ENCODE data around the gene GRID1.
"Not testable (repeated sequence)": the region's sequence is repeated elsewhere in the genome, so short reads cannot be mapped to it uniquely, and the experiment has no call there.

The GRID1 gene

GRCh38 chr10:86048571-86048970 lies 318.0 kb downstream of the GRID1 start:
- DNase-seq = no peak

GRCh38 chr10:86047588-86047987 lies 319.0 kb downstream of the GRID1 start:
- no peak for DNase-seq

- no peak for DNase-seq
Measured at GRCh38 chr10:86046845-86047460, 319.6 kb downstream of the GRID1 start.

GRCh38 chr10:86045896-86046295 lies 320.7 kb downstream of the GRID1 start:
- DNase-seq = no peak

- no peak for DNase-seq
Measured at GRCh38 chr10:86044029-86044428, 322.6 kb downstream of the GRID1 start.

- DNase-seq = no peak
Measured at GRCh38 chr10:86043236-86043635, 323.4 kb downstream of the GRID1 start.

- DNase-seq = no peak
Measured at GRCh38 chr10:86042161-86042560, 324.4 kb downstream of the GRID1 start.

GRCh38 chr10:86041116-86041515 lies 325.5 kb downstream of the GRID1 start:
- DNase-seq = no peak

GRCh38 chr10:86038371-86038770 lies 328.2 kb downstream of the GRID1 start:
- DNase-seq = no peak

- DNase-seq = no peak
Measured at GRCh38 chr10:86037096-86037495, 329.5 kb downstream of the GRID1 start.

GRCh38 chr10:86036544-86036831 lies 330.1 kb downstream of the GRID1 start:
- no peak for DNase-seq

GRCh38 chr10:86035791-86036543 lies 330.6 kb downstream of the GRID1 start:
- DNase-seq = no peak

- no peak for DNase-seq
Measured at GRCh38 chr10:86034710-86035109, 331.9 kb downstream of the GRID1 start.

- no peak for DNase-seq
Measured at GRCh38 chr10:86033581-86033980, 333.0 kb downstream of the GRID1 start.

- DNase-seq = not testable (repeated sequence)
Measured at GRCh38 chr10:86032087-86032486, 334.5 kb downstream of the GRID1 start.

GRCh38 chr10:86030312-86030711 lies 336.3 kb downstream of the GRID1 start:
- no peak for DNase-seq

- DNase-seq = no peak
Measured at GRCh38 chr10:86027346-86027745, 339.2 kb downstream of the GRID1 start.

- DNase-seq = no peak
Measured at GRCh38 chr10:86025509-86025908, 341.1 kb downstream of the GRID1 start.

GRCh38 chr10:86024281-86025041 lies 342.1 kb downstream of the GRID1 start:
- DNase-seq = no peak

- DNase-seq = no peak
Measured at GRCh38 chr10:86023931-86024280, 342.7 kb downstream of the GRID1 start.

GRCh38 chr10:86023336-86023735 lies 343.3 kb downstream of the GRID1 start:
- DNase-seq = no peak

GRCh38 chr10:86022906-86023305 lies 343.7 kb downstream of the GRID1 start:
- DNase-seq = no peak

- DNase-seq = no peak
Measured at GRCh38 chr10:86020134-86020533, 346.5 kb downstream of the GRID1 start.

- DNase-seq = no peak
Measured at GRCh38 chr10:86019141-86019540, 347.5 kb downstream of the GRID1 start.

GRCh38 chr10:86018735-86019058 lies 347.9 kb downstream of the GRID1 start:
- DNase-seq = no peak
